GM23338 (cell line): ENCODE data around the gene LCMT1. TPM values are rescaled to one million over a fixed set of nuclear protein-coding genes. Genes with fewer than 3 reads are reported as not detected.

Experiments used
- ATAC-seq: fragments of 200-7000 bp; cut with Tn5 transposase; 3 replicates; pipeline ENCODE4 v1.9.1; 2020
- DNase-seq: peaks from one replicate; pipeline ENCODE4 v3.0.0-alpha.2; 2015; ENCODE audit warnings: low spot score
- H2AFZ ChIP-seq: fragments of 200-600 bp; sonication (generic); 2 replicates; pipeline ENCODE4 v1.8.0; 2016; ENCODE audit warnings: antibody characterized with exemption, mild to moderate bottlenecking, moderate library complexity
- H3F3A ChIP-seq: fragments of 200-600 bp; sonication (generic); replicated peaks from 2 replicates; pipeline ENCODE4 v1.8.0; 2017; ENCODE audit warnings: antibody characterized with exemption, mixed run types, low read depth
- H3K27ac ChIP-seq: fragments of 200-600 bp; sonication (generic); 2 replicates; pipeline ENCODE4 v1.6.1; 2016; ENCODE audit warnings: low read depth
- H3K27me3 ChIP-seq: fragments of 200-600 bp; sonication (generic); 2 replicates; pipeline ENCODE4 v1.8.0; 2016; ENCODE audit warnings: mild to moderate bottlenecking, mixed run types, moderate library complexity; ENCODE audit not compliant: insufficient read depth
- H3K36me3 ChIP-seq: fragments of 200-600 bp; sonication (generic); 2 replicates; pipeline ENCODE4 v1.8.0; 2016; ENCODE audit warnings: mild to moderate bottlenecking; ENCODE audit not compliant: insufficient read depth
- H3K4me1 ChIP-seq: fragments of 200-600 bp; sonication (generic); 2 replicates; pipeline ENCODE4 v1.8.0; 2016; ENCODE audit warnings: mild to moderate bottlenecking, moderate library complexity; ENCODE audit not compliant: insufficient read depth
- H3K4me2 ChIP-seq: fragments of 200-600 bp; sonication (generic); 2 replicates; pipeline ENCODE4 v1.7.1; 2017; ENCODE audit warnings: mixed run types
- H3K4me3 ChIP-seq: fragments of 200-600 bp; sonication (generic); 2 replicates; pipeline ENCODE4 v1.6.1; 2016; ENCODE audit warnings: mixed run types
- H3K79me2 ChIP-seq: fragments of 200-600 bp; sonication (generic); replicated peaks from 2 replicates; pipeline ENCODE4 v1.8.0; 2017; ENCODE audit warnings: mild to moderate bottlenecking; ENCODE audit not compliant: insufficient read depth
- H3K9me2 ChIP-seq: fragments of 200-600 bp; sonication (generic); 2 replicates; pipeline ENCODE4 v1.8.0; 2017; ENCODE audit not compliant: insufficient read depth
- H4K20me1 ChIP-seq: fragments of 200-600 bp; sonication (generic); replicated peaks from 2 replicates; pipeline ENCODE4 v1.8.0; 2017; ENCODE audit warnings: mild to moderate bottlenecking; ENCODE audit not compliant: insufficient read depth
- H3K27ac Mint-ChIP-seq: 2 replicates; pipeline ENCODE4 v1.8.0; 2020; ENCODE audit warnings: inconsistent platforms, mild to moderate bottlenecking, moderate library complexity, mixed read lengths
- H3K27me3 Mint-ChIP-seq: 3 replicates; pipeline ENCODE4 v1.8.0; 2022; ENCODE audit warnings: low read depth, mild to moderate bottlenecking, moderate library complexity, mixed read lengths, inconsistent platforms; ENCODE audit not compliant: insufficient read depth, poor library complexity
- H3K36me3 Mint-ChIP-seq: 3 replicates; pipeline ENCODE4 v1.8.0; 2021; ENCODE audit warnings: low read depth, mild to moderate bottlenecking, inconsistent platforms, moderate library complexity, mixed read lengths
- H3K4me1 Mint-ChIP-seq: 3 replicates; pipeline ENCODE4 v1.8.0; 2020; ENCODE audit warnings: mild to moderate bottlenecking, inconsistent platforms, mixed read lengths
- H3K4me3 Mint-ChIP-seq: 3 replicates; pipeline ENCODE4 v1.8.0; 2021; ENCODE audit warnings: moderate library complexity, mild to moderate bottlenecking, inconsistent platforms, mixed read lengths
- H3K9me3 Mint-ChIP-seq: 3 replicates; pipeline ENCODE4 v1.8.0; 2020; ENCODE audit warnings: moderate library complexity, mild to moderate bottlenecking, inconsistent platforms, mixed read lengths
- CREB1 ChIP-seq: fragments of 250-450 bp; sonication (Bioruptor Pico); IDR thresholded peaks from 2 replicates; pipeline ENCODE4 v1.5.0; 2020; ENCODE audit warnings: low read depth, mild to moderate bottlenecking, moderate library complexity
- EZH2 ChIP-seq: fragments of 200-600 bp; sonication (generic); IDR thresholded peaks from one replicate; pipeline ENCODE4 v1.8.0; 2017; ENCODE audit warnings: antibody characterized with exemption, mild to moderate bottlenecking, low read depth; ENCODE audit not compliant: unreplicated experiment
- EZH2phosphoT487 ChIP-seq: fragments of 200-600 bp; sonication (generic); IDR thresholded peaks from one replicate; pipeline ENCODE4 v1.8.1; 2018; ENCODE audit warnings: antibody characterized with exemption; ENCODE audit not compliant: unreplicated experiment
- JUNB ChIP-seq: IDR thresholded peaks from one replicate; pipeline ENCODE4 v1.6.1; 2016; ENCODE audit warnings: antibody characterized with exemption; ENCODE audit not compliant: unreplicated experiment
- NANOG ChIP-seq: IDR thresholded peaks from 2 replicates; pipeline ENCODE4 v1.6.1; 2016; ENCODE audit warnings: antibody characterized with exemption, borderline replicate concordance
- POLR2AphosphoS5 ChIP-seq: IDR thresholded peaks from 2 replicates; pipeline ENCODE4 v1.6.1; 2016; ENCODE audit warnings: antibody characterized with exemption, low read depth
- ZNF114 ChIP-seq: fragments of 250-450 bp; sonication (Bioruptor Pico); IDR thresholded peaks from 2 replicates; pipeline ENCODE4 v1.5.0; 2020; ENCODE audit warnings: mild to moderate bottlenecking, moderate library complexity
- ZNF331 ChIP-seq: fragments of 250-450 bp; sonication (Bioruptor Pico); IDR thresholded peaks from 2 replicates; pipeline ENCODE4 v1.5.0; 2020; ENCODE audit warnings: low read depth, mild to moderate bottlenecking, moderate library complexity
- long read RNA-seq: library from polyadenylated mRNA; unstranded; transcript quantifications from one replicate; pipeline ENCODE4 v2.0.0, GENCODE V29; 2020; ENCODE audit not compliant: unreplicated experiment
- polyA plus RNA-seq: library from polyadenylated mRNA; unstranded; fragments of >200 nt; fragmentation: Nextera tagmentation; extraction: Ambion mirVana; gene quantifications from 2 replicates; pipeline ENCODE4 v1.2.1, GENCODE V29; 2016
- total RNA-seq: library from RNA; depleted of rRNA; stranded (reverse); fragments of >200 nt; shearing (Covaris generic); gene quantifications from 2 replicates; pipeline ENCODE4 v1.2.3, GENCODE V29; 2014; rRNA removed
- TF ChIP-seq, protein P1 (sequence below): fragments of 250-450 bp; sonication (Bioruptor Pico); IDR thresholded peaks from 2 replicates; pipeline ENCODE4 v1.5.0; 2020; ENCODE audit warnings: mild to moderate bottlenecking, moderate library complexity
- TF ChIP-seq, protein P2 (sequence below): IDR thresholded peaks from 2 replicates; pipeline ENCODE4 v1.6.1; 2016; ENCODE audit warnings: antibody characterized with exemption
- TF ChIP-seq, protein P3 (sequence below): IDR thresholded peaks from one replicate; pipeline ENCODE4 v1.6.1; 2018; ENCODE audit warnings: antibody characterized with exemption; ENCODE audit not compliant: unreplicated experiment
- TF ChIP-seq, protein P4 (sequence below), 2 experiments: fragments of 200-600 bp in 1 of 2; sonication (generic) in 1 of 2; conservative IDR thresholded peaks; 2 replicates each; pipeline versions ENCODE4 v1.5.1 to v1.6.1; 2016 to 2017; ENCODE audit warnings: antibody characterized with exemption in 2 of 2, low read depth in 2 of 2, mild to moderate bottlenecking in 2 of 2, moderate library complexity in 1 of 2

The LCMT1 gene
- total RNA-seq (43.2 and 56.2 TPM in 2 replicates), polyA plus RNA-seq (79.7 and 84.6 TPM in 2 replicates)
- long read RNA-seq, transcript LCMT1-203 (11 exons, 1,368 nt) = major isoform, 133 of 197 reads
- long read RNA-seq, transcript LCMT1-202 (9 exons, 989 nt) = minor isoform, 9 of 197 reads
- long read RNA-seq, transcript LCMT1-201 (12 exons, 1,529 nt) = minor isoform, 12 of 197 reads
- long read RNA-seq, partial matches to known transcripts = 3 of 197 reads
- long read RNA-seq, other reads (novel, unspliced or antisense) = 39 of 197 reads

DNA sequence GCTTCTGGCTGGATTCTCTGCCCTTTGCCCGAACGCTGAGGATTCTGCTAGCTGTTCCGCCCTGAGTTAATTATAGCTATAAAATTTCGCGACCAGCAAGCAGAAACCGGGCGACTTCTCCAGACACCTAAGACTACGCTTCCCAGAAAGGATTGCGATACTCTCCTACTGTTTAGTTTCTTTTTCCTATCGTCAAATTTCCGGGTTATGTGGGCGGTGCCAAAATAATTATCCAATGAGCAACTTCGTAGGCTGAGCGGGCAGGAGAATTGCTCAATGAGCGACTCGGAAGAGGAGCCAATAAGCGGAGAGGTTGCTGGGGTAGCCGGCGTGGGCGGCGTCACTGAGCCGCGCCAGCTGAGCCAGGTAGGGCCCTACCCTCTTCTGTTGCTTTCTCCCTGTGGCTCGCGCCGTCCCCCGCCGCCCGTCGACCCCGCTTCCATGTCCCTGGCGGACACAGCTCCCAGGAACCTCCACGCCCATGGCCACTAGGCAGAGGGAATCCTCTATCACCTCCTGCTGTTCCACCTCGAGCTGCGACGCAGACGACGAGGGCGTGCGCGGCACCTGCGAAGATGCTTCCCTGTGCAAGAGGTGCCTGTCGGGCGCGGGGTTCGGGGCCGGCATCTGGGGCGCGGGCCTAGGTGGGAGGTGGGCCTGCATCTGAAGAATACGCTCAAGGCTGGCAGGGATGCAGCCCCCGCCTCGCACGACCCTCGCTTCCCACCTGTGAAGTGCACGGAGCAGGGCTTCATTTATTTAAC lies at the start of gene LCMT1:
TSS of gene LCMT1 (plus strand) at position 340 of the 764 bp plus-strand sequence. CDS start at position 482, 142 bp downstream.
- Histone ChIP-seq H3K27me3 (no peaks in the 10 kb centered on the region), H3K4me2 (peak within 1 kb of the TSS; percentile 98), H2AFZ (peak within 1 kb of the TSS; percentile 76), H3K4me3 (peak within 1 kb of the TSS; percentile 94), H3K4me1 (peaks cover 10% of the 10 kb centered on the region), H3K36me3 (no peaks in the 10 kb centered on the region), H3K9me2 (no peaks in the 10 kb centered on the region), H3F3A (0 out of 2 replicates have a peak, but pooled peaks cover 3% of the 10 kb centered on the region), H4K20me1 (peaks cover 14% of the 10 kb centered on the region), H3K27ac (peak within 1 kb of the TSS; percentile 17), H3K79me2 (peaks cover 54% of the 10 kb centered on the region)
- Mint-ChIP-seq H3K27ac (peak within 1 kb of the TSS; percentile 99), H3K9me3 (no peaks in the 10 kb centered on the region; the same call in 2 of the 3 replicates), H3K27me3 (peaks cover 10% of the 10 kb centered on the region), H3K4me3 (peak within 1 kb of the TSS; percentile 89), H3K4me1 (peaks cover 14% of the 10 kb centered on the region), H3K36me3 (peaks cover 13% of the 10 kb centered on the region)
- DNase-seq (peak; percentile 99), ATAC-seq (peak; percentile 83)
- no peak for TF ChIP-seq ZNF114 (CRISPR knock-in tag)
- no peak for TF ChIP-seq NANOG
- TF ChIP-seq EZH2 = no peak
- TF ChIP-seq POLR2AphosphoS5 = peak; percentile 81
- TF ChIP-seq JUNB = no peak
- TF ChIP-seq CREB1 (CRISPR knock-in tag) = peak; percentile 95
- no peak for TF ChIP-seq ZNF331
- TF ChIP-seq, protein P1, sequence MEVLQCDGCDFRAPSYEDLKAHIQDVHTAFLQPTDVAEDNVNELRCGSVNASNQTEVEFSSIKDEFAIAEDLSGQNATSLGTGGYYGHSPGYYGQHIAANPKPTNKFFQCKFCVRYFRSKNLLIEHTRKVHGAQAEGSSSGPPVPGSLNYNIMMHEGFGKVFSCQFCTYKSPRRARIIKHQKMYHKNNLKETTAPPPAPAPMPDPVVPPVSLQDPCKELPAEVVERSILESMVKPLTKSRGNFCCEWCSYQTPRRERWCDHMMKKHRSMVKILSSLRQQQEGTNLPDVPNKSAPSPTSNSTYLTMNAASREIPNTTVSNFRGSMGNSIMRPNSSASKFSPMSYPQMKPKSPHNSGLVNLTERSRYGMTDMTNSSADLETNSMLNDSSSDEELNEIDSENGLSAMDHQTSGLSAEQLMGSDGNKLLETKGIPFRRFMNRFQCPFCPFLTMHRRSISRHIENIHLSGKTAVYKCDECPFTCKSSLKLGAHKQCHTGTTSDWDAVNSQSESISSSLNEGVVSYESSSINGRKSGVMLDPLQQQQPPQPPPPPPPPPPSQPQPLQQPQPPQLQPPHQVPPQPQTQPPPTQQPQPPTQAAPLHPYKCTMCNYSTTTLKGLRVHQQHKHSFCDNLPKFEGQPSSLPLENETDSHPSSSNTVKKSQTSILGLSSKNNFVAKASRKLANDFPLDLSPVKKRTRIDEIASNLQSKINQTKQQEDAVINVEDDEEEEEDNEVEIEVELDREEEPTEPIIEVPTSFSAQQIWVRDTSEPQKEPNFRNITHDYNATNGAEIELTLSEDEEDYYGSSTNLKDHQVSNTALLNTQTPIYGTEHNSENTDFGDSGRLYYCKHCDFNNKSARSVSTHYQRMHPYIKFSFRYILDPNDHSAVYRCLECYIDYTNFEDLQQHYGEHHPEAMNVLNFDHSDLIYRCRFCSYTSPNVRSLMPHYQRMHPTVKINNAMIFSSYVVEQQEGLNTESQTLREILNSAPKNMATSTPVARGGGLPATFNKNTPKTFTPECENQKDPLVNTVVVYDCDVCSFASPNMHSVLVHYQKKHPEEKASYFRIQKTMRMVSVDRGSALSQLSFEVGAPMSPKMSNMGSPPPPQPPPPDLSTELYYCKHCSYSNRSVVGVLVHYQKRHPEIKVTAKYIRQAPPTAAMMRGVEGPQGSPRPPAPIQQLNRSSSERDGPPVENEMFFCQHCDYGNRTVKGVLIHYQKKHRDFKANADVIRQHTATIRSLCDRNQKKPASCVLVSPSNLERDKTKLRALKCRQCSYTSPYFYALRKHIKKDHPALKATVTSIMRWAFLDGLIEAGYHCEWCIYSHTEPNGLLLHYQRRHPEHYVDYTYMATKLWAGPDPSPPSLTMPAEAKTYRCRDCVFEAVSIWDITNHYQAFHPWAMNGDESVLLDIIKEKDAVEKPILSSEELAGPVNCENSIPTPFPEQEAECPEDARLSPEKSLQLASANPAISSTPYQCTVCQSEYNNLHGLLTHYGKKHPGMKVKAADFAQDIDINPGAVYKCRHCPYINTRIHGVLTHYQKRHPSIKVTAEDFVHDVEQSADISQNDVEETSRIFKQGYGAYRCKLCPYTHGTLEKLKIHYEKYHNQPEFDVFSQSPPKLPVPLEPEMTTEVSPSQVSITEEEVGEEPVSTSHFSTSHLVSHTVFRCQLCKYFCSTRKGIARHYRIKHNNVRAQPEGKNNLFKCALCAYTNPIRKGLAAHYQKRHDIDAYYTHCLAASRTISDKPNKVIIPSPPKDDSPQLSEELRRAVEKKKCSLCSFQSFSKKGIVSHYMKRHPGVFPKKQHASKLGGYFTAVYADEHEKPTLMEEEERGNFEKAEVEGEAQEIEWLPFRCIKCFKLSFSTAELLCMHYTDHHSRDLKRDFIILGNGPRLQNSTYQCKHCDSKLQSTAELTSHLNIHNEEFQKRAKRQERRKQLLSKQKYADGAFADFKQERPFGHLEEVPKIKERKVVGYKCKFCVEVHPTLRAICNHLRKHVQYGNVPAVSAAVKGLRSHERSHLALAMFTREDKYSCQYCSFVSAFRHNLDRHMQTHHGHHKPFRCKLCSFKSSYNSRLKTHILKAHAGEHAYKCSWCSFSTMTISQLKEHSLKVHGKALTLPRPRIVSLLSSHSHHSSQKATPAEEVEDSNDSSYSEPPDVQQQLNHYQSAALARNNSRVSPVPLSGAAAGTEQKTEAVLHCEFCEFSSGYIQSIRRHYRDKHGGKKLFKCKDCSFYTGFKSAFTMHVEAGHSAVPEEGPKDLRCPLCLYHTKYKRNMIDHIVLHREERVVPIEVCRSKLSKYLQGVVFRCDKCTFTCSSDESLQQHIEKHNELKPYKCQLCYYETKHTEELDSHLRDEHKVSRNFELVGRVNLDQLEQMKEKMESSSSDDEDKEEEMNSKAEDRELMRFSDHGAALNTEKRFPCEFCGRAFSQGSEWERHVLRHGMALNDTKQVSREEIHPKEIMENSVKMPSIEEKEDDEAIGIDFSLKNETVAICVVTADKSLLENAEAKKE = no peak
- TF ChIP-seq, protein P2, sequence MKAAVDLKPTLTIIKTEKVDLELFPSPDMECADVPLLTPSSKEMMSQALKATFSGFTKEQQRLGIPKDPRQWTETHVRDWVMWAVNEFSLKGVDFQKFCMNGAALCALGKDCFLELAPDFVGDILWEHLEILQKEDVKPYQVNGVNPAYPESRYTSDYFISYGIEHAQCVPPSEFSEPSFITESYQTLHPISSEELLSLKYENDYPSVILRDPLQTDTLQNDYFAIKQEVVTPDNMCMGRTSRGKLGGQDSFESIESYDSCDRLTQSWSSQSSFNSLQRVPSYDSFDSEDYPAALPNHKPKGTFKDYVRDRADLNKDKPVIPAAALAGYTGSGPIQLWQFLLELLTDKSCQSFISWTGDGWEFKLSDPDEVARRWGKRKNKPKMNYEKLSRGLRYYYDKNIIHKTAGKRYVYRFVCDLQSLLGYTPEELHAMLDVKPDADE = peak; percentile 80; the same call in 1 of the 2 replicates
- TF ChIP-seq, protein P3, sequence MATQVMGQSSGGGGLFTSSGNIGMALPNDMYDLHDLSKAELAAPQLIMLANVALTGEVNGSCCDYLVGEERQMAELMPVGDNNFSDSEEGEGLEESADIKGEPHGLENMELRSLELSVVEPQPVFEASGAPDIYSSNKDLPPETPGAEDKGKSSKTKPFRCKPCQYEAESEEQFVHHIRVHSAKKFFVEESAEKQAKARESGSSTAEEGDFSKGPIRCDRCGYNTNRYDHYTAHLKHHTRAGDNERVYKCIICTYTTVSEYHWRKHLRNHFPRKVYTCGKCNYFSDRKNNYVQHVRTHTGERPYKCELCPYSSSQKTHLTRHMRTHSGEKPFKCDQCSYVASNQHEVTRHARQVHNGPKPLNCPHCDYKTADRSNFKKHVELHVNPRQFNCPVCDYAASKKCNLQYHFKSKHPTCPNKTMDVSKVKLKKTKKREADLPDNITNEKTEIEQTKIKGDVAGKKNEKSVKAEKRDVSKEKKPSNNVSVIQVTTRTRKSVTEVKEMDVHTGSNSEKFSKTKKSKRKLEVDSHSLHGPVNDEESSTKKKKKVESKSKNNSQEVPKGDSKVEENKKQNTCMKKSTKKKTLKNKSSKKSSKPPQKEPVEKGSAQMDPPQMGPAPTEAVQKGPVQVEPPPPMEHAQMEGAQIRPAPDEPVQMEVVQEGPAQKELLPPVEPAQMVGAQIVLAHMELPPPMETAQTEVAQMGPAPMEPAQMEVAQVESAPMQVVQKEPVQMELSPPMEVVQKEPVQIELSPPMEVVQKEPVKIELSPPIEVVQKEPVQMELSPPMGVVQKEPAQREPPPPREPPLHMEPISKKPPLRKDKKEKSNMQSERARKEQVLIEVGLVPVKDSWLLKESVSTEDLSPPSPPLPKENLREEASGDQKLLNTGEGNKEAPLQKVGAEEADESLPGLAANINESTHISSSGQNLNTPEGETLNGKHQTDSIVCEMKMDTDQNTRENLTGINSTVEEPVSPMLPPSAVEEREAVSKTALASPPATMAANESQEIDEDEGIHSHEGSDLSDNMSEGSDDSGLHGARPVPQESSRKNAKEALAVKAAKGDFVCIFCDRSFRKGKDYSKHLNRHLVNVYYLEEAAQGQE = no peak
- TF ChIP-seq, protein P4, sequence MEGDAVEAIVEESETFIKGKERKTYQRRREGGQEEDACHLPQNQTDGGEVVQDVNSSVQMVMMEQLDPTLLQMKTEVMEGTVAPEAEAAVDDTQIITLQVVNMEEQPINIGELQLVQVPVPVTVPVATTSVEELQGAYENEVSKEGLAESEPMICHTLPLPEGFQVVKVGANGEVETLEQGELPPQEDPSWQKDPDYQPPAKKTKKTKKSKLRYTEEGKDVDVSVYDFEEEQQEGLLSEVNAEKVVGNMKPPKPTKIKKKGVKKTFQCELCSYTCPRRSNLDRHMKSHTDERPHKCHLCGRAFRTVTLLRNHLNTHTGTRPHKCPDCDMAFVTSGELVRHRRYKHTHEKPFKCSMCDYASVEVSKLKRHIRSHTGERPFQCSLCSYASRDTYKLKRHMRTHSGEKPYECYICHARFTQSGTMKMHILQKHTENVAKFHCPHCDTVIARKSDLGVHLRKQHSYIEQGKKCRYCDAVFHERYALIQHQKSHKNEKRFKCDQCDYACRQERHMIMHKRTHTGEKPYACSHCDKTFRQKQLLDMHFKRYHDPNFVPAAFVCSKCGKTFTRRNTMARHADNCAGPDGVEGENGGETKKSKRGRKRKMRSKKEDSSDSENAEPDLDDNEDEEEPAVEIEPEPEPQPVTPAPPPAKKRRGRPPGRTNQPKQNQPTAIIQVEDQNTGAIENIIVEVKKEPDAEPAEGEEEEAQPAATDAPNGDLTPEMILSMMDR (conservative IDR thresholded peaks at IDR 0.05; ENCODE audit: low read depth in 2 of 2) = no peak
- TF ChIP-seq EZH2phosphoT487 = no peak
